ENCODE results near the gene GPR108.

DNA sequence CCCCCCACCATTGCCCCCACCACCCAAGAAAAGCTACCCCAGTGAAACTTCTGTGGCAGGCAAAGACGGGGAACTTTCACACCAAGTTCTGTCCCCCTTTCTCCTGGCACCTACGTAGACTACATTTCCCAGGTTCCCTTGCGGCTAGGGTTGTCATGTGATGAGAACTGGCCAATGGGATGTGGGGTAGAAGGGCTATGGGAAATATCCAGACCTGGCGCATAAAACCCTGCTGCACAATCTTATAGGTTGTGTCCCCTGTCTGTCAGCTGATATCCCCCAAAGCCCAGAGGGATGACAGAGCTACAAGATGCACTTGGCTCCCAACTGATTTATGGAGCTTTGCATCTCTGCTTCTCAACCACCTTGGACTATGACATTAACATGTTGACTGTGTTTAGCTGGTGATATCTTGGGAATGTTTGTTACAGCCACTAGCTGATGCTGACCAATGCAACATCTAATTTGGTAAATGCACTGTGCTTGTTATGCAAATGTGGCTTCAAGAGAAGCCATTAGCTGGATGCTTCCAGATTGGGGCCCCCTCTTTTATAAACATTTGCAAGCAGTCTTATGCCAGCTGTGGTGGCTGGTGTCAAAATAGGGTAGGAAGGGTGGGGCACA lies 23.8 kb upstream of the GPR108 start:
- TF ChIP-seq POLR2A (IDR thresholded peaks at IDR 0.05; ENCODE audit: low read length) (no peak), GATA1 (IDR thresholded peaks at IDR 0.05; ENCODE audit: low read depth, low read length) (no peak)

Data from erythroblast (primary cell).